ENCODE data around the gene PLEKHM2.

The PLEKHM2 gene

GRCh38 chr1:15758343-15758931 is 74.3 kb downstream of the PLEKHM2 start, which contains the start of gene FBLIM1:
TSS of gene FBLIM1 (plus strand) at chr1:15758795. CDS start at chr1:15764984, 6,189 bp downstream.
- DNase-seq (ENCODE audit: low read depth in 3 of 3), result no peak

- no peak for DNase-seq (ENCODE audit: low read depth in 3 of 3)
These were observed 75.0 kb downstream of the PLEKHM2 start for GRCh38 chr1:15758953-15759661.

- no peak for DNase-seq (ENCODE audit: low read depth in 3 of 3)
These were observed 76.5 kb downstream of the PLEKHM2 start for GRCh38 chr1:15760520-15761211.

GRCh38 chr1:15761366-15762128 is 77.4 kb downstream of the PLEKHM2 start:
- DNase-seq (ENCODE audit: low read depth in 3 of 3), result no peak

- no peak for DNase-seq (ENCODE audit: low read depth in 3 of 3)
These were observed 78.4 kb downstream of the PLEKHM2 start for GRCh38 chr1:15762546-15762945.

GRCh38 chr1:15764269-15764764 is 80.2 kb downstream of the PLEKHM2 start:
- DNase-seq (ENCODE audit: low read depth in 3 of 3), result no peak

- DNase-seq (ENCODE audit: low read depth in 3 of 3), result no peak
These were observed 80.8 kb downstream of the PLEKHM2 start for GRCh38 chr1:15764890-15765289.

GRCh38 chr1:15765495-15766194 is 81.5 kb downstream of the PLEKHM2 start:
- no peak for DNase-seq (ENCODE audit: low read depth in 3 of 3)

- no peak for DNase-seq (ENCODE audit: low read depth in 3 of 3)
These were observed 83.8 kb downstream of the PLEKHM2 start for GRCh38 chr1:15767941-15768340.

GRCh38 chr1:15768388-15768787 is 84.3 kb downstream of the PLEKHM2 start:
- DNase-seq (ENCODE audit: low read depth in 3 of 3), result no peak

GRCh38 chr1:15770313-15770962 is 86.3 kb downstream of the PLEKHM2 start:
- DNase-seq (ENCODE audit: low read depth in 3 of 3), result no peak

GRCh38 chr1:15771836-15772515 is 87.9 kb downstream of the PLEKHM2 start:
- no peak for DNase-seq (ENCODE audit: low read depth in 3 of 3)

- no peak for DNase-seq (ENCODE audit: low read depth in 3 of 3)
These were observed 91.6 kb downstream of the PLEKHM2 start for GRCh38 chr1:15775706-15776105.

GRCh38 chr1:15777909-15778707 is 94.0 kb downstream of the PLEKHM2 start:
- DNase-seq (ENCODE audit: low read depth in 3 of 3), result no peak

All from stimulated activated CD4-positive, alpha-beta T cell treated with anti-CD3 and anti-CD28 coated beads, TNF-alpha, amount 100 ng/mL, for 48 hours (primary cell).